OCI-LY7 (cell line): Measurements from ENCODE around the gene MATK. TPM values are rescaled to one million over a fixed set of nuclear protein-coding genes. Genes with fewer than 3 reads are reported as not detected.

ENCODE experiments used
- BruUV-seq: library from RNA; stranded (reverse); fragments of 400-500 nt; replicated peaks from 2 replicates; lab custom pipeline; 2021; lab: Mats Ljungman, UMichigan
- CTCF ChIA-PET: fragments of 300-600 bp; sonication (Branson Sonifier 250); formaldehyde crosslinking; loops from one replicate; lab custom pipeline; 2022; ENCODE audit warnings: antibody characterized with exemption; ENCODE audit not compliant: unreplicated experiment; lab: Charles Lee
- POLR2A ChIA-PET: fragments of 300-600 bp; sonication (Branson Sonifier 250); formaldehyde crosslinking; loops from one replicate; lab custom pipeline; 2022; ENCODE audit warnings: antibody characterized with exemption; lab: Charles Lee
- DNase-seq: peaks from one replicate; pipeline ENCODE4 v3.0.0-alpha.2; 2015; ENCODE audit warnings: low spot score
- H2AFZ ChIP-seq: fragments of 200-600 bp; sonication (generic), shearing (Covaris generic); 2 replicates; pipeline ENCODE4 v1.6.1; 2014; ENCODE audit warnings: mild to moderate bottlenecking, antibody characterized with exemption, low read length, moderate library complexity
- H3K27ac ChIP-seq: fragments of 200-600 bp; sonication (generic); 2 replicates; pipeline ENCODE4 v1.5.1; 2014; ENCODE audit warnings: mixed run types, low read depth, mild to moderate bottlenecking, moderate library complexity, low read length, inconsistent platforms; ENCODE audit not compliant: poor library complexity, severe bottlenecking
- H3K36me3 ChIP-seq: fragments of 200-600 bp; sonication (generic); 2 replicates; pipeline ENCODE4 v1.6.1; 2014; ENCODE audit warnings: mild to moderate bottlenecking, antibody characterized with exemption, low read length, moderate library complexity, mixed read lengths; ENCODE audit not compliant: insufficient read depth
- H3K4me1 ChIP-seq: fragments of 200-600 bp; sonication (generic); 2 replicates; pipeline ENCODE4 v1.5.1; 2014; ENCODE audit warnings: mild to moderate bottlenecking, low read length; ENCODE audit not compliant: insufficient read depth, poor library complexity, severe bottlenecking
- H3K4me2 ChIP-seq: fragments of 200-600 bp; sonication (generic); 2 replicates; pipeline ENCODE4 v1.6.1; 2014; ENCODE audit warnings: mild to moderate bottlenecking, low read length
- H3K4me3 ChIP-seq: fragments of 200-600 bp; sonication (generic); 2 replicates; pipeline ENCODE4 v1.5.1; 2014; ENCODE audit warnings: mild to moderate bottlenecking, low read depth, low read length; ENCODE audit not compliant: poor library complexity, severe bottlenecking
- H3K79me2 ChIP-seq: fragments of 200-600 bp; sonication (generic); 2 replicates; pipeline ENCODE4 v1.6.1; 2016; ENCODE audit warnings: low read depth, mild to moderate bottlenecking, low read length, moderate library complexity, mixed read lengths; ENCODE audit not compliant: insufficient read depth
- H3K9me2 ChIP-seq: fragments of 200-600 bp; sonication (generic); 2 replicates; pipeline ENCODE4 v1.6.1; 2016; ENCODE audit warnings: mild to moderate bottlenecking, low read length, mixed read lengths; ENCODE audit not compliant: insufficient read depth
- H3K9me3 ChIP-seq: fragments of 200-600 bp; sonication (generic); 2 replicates; pipeline ENCODE4 v1.6.1; 2014; ENCODE audit warnings: mild to moderate bottlenecking, mixed run types, low read length, mixed read lengths
- H4K20me1 ChIP-seq: fragments of 200-600 bp; sonication (generic); 2 replicates; pipeline ENCODE4 v1.6.1; 2014; ENCODE audit warnings: mild to moderate bottlenecking, antibody characterized with exemption, low read length, moderate library complexity, mixed read lengths; ENCODE audit not compliant: insufficient read depth
- EZH2phosphoT487 ChIP-seq: fragments of 200-600 bp; sonication (generic); IDR thresholded peaks from 2 replicates; pipeline ENCODE4 v1.6.1; 2018; ENCODE audit warnings: low read depth, borderline replicate concordance, mild to moderate bottlenecking, mixed run types, antibody characterized with exemption, low read length, moderate library complexity, mixed read lengths
- intact Hi-C: fragments of 100-400 bp; cut with micrococcal nuclease; formaldehyde crosslinking; loops from one replicate; pipeline ENCODE4 v1.10.0; 2022; ENCODE audit not compliant: unreplicated experiment
- total RNA-seq, 2 experiments: library from RNA; depleted of rRNA in 1 of 2; stranded (reverse); fragments of >200 nt in 1 of 2; shearing (Covaris generic) in 1 of 2; gene quantifications; 2 replicates each; pipeline ENCODE4 v1.2.3, GENCODE V29; 2014 to 2022
- TF ChIP-seq, protein P1 (sequence below): fragments of 200-600 bp; sonication (generic); conservative IDR thresholded peaks from 2 replicates; pipeline ENCODE4 v1.5.1; 2014; ENCODE audit warnings: mild to moderate bottlenecking, antibody characterized with exemption, low read length, moderate library complexity, mixed read lengths

MATK gene
- total RNA-seq, 2 experiments from 2014 or later = not detected

DNA sequence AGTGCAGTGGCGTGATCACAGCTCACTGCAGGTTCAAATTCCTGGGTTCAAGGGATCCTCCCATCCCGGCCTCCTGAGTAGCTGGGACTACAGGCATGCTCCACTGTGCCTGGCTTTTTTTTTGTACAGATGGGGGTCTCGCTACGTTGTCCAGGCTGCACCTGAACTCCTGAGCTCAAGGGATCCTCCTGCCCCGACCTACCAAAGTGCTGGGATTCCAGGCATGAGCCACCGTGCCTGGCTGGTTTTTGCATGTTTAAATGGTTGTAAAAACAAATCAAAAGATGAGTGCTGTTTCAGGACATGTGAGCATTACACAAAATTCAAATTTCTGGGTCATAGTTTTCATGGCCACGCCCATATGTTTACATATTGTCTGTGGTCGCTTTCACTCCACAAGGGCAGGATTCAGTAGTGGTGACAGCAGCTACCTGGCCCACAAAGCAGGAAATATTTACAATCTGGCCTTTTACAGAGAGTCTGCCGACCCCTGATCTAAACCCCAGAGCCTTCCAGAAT is 5.3 kb downstream of the MATK start:
- H3K4me1 ChIP-seq = no peaks in the 10 kb centered on the region
- CTCF ChIA-PET = no interaction called here
- H3K27ac ChIP-seq = no peak overlapping the region
- no peak overlapping the region for H3K4me2 ChIP-seq
- intact Hi-C loops = no loop called here
- DNase-seq = no peak
- no peaks in the 10 kb centered on the region for H4K20me1 ChIP-seq
- no peaks in the 10 kb centered on the region for H3K79me2 ChIP-seq
- no peaks in the 10 kb centered on the region for H3K36me3 ChIP-seq
- H3K9me3 ChIP-seq = peaks cover 8% of the 10 kb centered on the region; the same call in 1 of the 2 replicates
- H3K4me3 ChIP-seq = no peak overlapping the region
- no peak overlapping the region for H2AFZ ChIP-seq
- H3K9me2 ChIP-seq = no peaks in the 10 kb centered on the region
- POLR2A ChIA-PET = no interaction called here
- no peak for TF ChIP-seq EZH2phosphoT487
- TF ChIP-seq, protein P1, sequence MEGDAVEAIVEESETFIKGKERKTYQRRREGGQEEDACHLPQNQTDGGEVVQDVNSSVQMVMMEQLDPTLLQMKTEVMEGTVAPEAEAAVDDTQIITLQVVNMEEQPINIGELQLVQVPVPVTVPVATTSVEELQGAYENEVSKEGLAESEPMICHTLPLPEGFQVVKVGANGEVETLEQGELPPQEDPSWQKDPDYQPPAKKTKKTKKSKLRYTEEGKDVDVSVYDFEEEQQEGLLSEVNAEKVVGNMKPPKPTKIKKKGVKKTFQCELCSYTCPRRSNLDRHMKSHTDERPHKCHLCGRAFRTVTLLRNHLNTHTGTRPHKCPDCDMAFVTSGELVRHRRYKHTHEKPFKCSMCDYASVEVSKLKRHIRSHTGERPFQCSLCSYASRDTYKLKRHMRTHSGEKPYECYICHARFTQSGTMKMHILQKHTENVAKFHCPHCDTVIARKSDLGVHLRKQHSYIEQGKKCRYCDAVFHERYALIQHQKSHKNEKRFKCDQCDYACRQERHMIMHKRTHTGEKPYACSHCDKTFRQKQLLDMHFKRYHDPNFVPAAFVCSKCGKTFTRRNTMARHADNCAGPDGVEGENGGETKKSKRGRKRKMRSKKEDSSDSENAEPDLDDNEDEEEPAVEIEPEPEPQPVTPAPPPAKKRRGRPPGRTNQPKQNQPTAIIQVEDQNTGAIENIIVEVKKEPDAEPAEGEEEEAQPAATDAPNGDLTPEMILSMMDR = no peak
- no TSS peak for BruUV-seq

GRCh38 chr19:3778899-3779723 is 7.1 kb downstream of the MATK start:
- ChIA-PET POLR2A (no interaction called here), CTCF (no interaction called here)
- peaks cover 8% of the 10 kb centered on the region; the same call in 1 of the 2 replicates for H3K9me3 ChIP-seq
- BruUV-seq = no TSS peak
- TF ChIP-seq EZH2phosphoT487 = no peak
- TF ChIP-seq, protein P1 = no peak
- H3K36me3 ChIP-seq = no peaks in the 10 kb centered on the region
- no peak overlapping the region for H2AFZ ChIP-seq
- H3K4me1 ChIP-seq = no peaks in the 10 kb centered on the region
- no peak overlapping the region for H3K4me2 ChIP-seq
- H3K4me3 ChIP-seq = no peak overlapping the region
- no peaks in the 10 kb centered on the region for H3K9me2 ChIP-seq
- H3K27ac ChIP-seq = no peak overlapping the region
- intact Hi-C loops = no loop called here
- no peaks in the 10 kb centered on the region for H3K79me2 ChIP-seq
- DNase-seq = no peak
- no peaks in the 10 kb centered on the region for H4K20me1 ChIP-seq
